WTC11 (cell line): ENCODE data around the gene FUZ. TPM values are rescaled to one million over a fixed set of nuclear protein-coding genes. Genes with fewer than 3 reads are reported as not detected.

ENCODE experiments used
- ATAC-seq: fragments of 200-7000 bp; cut with Tn5 transposase; 2 replicates; pipeline ENCODE4 v1.10.0; 2021; ENCODE audit warnings: mild to moderate bottlenecking, moderate library complexity
- CTCF ChIA-PET: fragments of 300-600 bp; sonication (Branson Sonifier 250); formaldehyde crosslinking; loops from one replicate; lab custom pipeline; 2021; ENCODE audit warnings: antibody characterized with exemption; lab: Charles Lee
- POLR2A ChIA-PET: fragments of 350-600 bp; sonication (Branson Sonifier 250); formaldehyde crosslinking; loops from one replicate; lab custom pipeline; 2021; ENCODE audit warnings: antibody characterized with exemption; lab: Charles Lee
- DNase-seq: peaks from one replicate; pipeline ENCODE4 v3.0.0; 2021; ENCODE audit warnings: low spot score
- H3K27ac Mint-ChIP-seq: 2 replicates; pipeline ENCODE4 v1.8.0; 2021; ENCODE audit warnings: mixed read lengths
- H3K27me3 Mint-ChIP-seq: 2 replicates; pipeline ENCODE4 v1.8.0; 2021; ENCODE audit warnings: low read depth, mild to moderate bottlenecking, moderate library complexity, mixed read lengths
- H3K36me3 Mint-ChIP-seq: 2 replicates; pipeline ENCODE4 v1.8.0; 2021; ENCODE audit warnings: mixed read lengths
- H3K4me1 Mint-ChIP-seq: 2 replicates; pipeline ENCODE4 v1.8.0; 2022; ENCODE audit warnings: mixed read lengths
- H3K4me3 Mint-ChIP-seq: 2 replicates; pipeline ENCODE4 v1.8.0; 2021; ENCODE audit warnings: mild to moderate bottlenecking, moderate library complexity, mixed read lengths
- H3K9me3 Mint-ChIP-seq: 2 replicates; pipeline ENCODE4 v1.8.0; 2021; ENCODE audit warnings: mixed read lengths
- ARID4B ChIP-seq: sonication (generic); formaldehyde crosslinking; IDR thresholded peaks from 2 replicates; pipeline ENCODE4 v1.8.0; 2023; ENCODE audit warnings: missing genetic modification reagents, mild to moderate bottlenecking, borderline replicate concordance
- ATF2 ChIP-seq: sonication (generic); formaldehyde crosslinking; IDR thresholded peaks from 2 replicates; pipeline ENCODE4 v1.8.1; 2022; ENCODE audit warnings: low read depth, missing genetic modification reagents, borderline replicate concordance
- ATF3 ChIP-seq: sonication (generic); formaldehyde crosslinking; conservative IDR thresholded peaks from 2 replicates; pipeline ENCODE4 v1.8.1; 2022; ENCODE audit warnings: mild to moderate bottlenecking, missing genetic modification reagents
- ERG ChIP-seq: fragments of 250-450 bp; sonication (Bioruptor Pico); IDR thresholded peaks from 2 replicates; pipeline ENCODE4 v1.8.0; 2021; ENCODE audit warnings: mild to moderate bottlenecking
- ETV6 ChIP-seq: sonication (generic); formaldehyde crosslinking; IDR thresholded peaks from 2 replicates; pipeline ENCODE4 v1.8.1; 2022; ENCODE audit warnings: mild to moderate bottlenecking, missing genetic modification reagents
- FOXP4 ChIP-seq: sonication (generic); formaldehyde crosslinking; IDR thresholded peaks from 2 replicates; pipeline ENCODE4 v1.8.0; 2022; ENCODE audit warnings: mild to moderate bottlenecking, missing genetic modification reagents
- GRHL2 ChIP-seq: fragments of 250-450 bp; sonication (Bioruptor Pico); IDR thresholded peaks from 2 replicates; pipeline ENCODE4 v1.8.0; 2022; ENCODE audit warnings: mild to moderate bottlenecking, moderate library complexity; ENCODE audit not compliant: insufficient replicate concordance, severe bottlenecking
- KAT7 ChIP-seq: sonication (generic); formaldehyde crosslinking; IDR thresholded peaks from 2 replicates; pipeline ENCODE4 v1.8.1; 2023; ENCODE audit warnings: missing genetic modification reagents, mild to moderate bottlenecking, borderline replicate concordance
- MXD4 ChIP-seq: fragments of 250-450 bp; sonication (Bioruptor Pico); IDR thresholded peaks from 2 replicates; pipeline ENCODE4 v1.8.0; 2021; ENCODE audit warnings: mild to moderate bottlenecking, moderate library complexity, borderline replicate concordance
- NFYB ChIP-seq: sonication (generic); formaldehyde crosslinking; conservative IDR thresholded peaks from 2 replicates; pipeline ENCODE4 v1.8.0; 2022; ENCODE audit warnings: low read depth, missing genetic modification reagents
- NR2C2 ChIP-seq: sonication (generic); formaldehyde crosslinking; IDR thresholded peaks from 2 replicates; pipeline ENCODE4 v1.8.0; 2022; ENCODE audit warnings: mild to moderate bottlenecking, missing genetic modification reagents
- PRRX2 ChIP-seq: fragments of 250-450 bp; sonication (Bioruptor Pico); IDR thresholded peaks from 2 replicates; pipeline ENCODE4 v1.8.0; 2021; ENCODE audit warnings: mild to moderate bottlenecking
- SMAD4 ChIP-seq: sonication (generic); formaldehyde crosslinking; IDR thresholded peaks from 2 replicates; pipeline ENCODE4 v1.8.0; 2022; ENCODE audit warnings: mild to moderate bottlenecking, missing genetic modification reagents
- TCF7 ChIP-seq: sonication (generic); formaldehyde crosslinking; IDR thresholded peaks from 2 replicates; pipeline ENCODE4 v1.8.0; 2022; ENCODE audit warnings: mild to moderate bottlenecking, low read depth, missing genetic modification reagents, moderate library complexity
- USF2 ChIP-seq: sonication (generic); formaldehyde crosslinking; IDR thresholded peaks from 2 replicates; pipeline ENCODE4 v1.8.1; 2023; ENCODE audit warnings: mild to moderate bottlenecking, missing genetic modification reagents, moderate library complexity
- ZNF121 ChIP-seq: sonication (generic); formaldehyde crosslinking; IDR thresholded peaks from 2 replicates; pipeline ENCODE4 v1.8.0; 2023; ENCODE audit warnings: missing genetic modification reagents
- ZNF317 ChIP-seq: sonication (generic); formaldehyde crosslinking; IDR thresholded peaks from 2 replicates; pipeline ENCODE4 v1.8.1; 2023; ENCODE audit warnings: low read depth, mild to moderate bottlenecking, moderate library complexity, missing genetic modification reagents, borderline replicate concordance
- ZNF396 ChIP-seq: fragments of 250-450 bp; sonication (Bioruptor Pico); IDR thresholded peaks from 2 replicates; pipeline ENCODE4 v1.8.0; 2021; ENCODE audit warnings: mild to moderate bottlenecking, moderate library complexity, borderline replicate concordance
- ZNF423 ChIP-seq: fragments of 250-450 bp; sonication (Bioruptor Pico); IDR thresholded peaks from 2 replicates; pipeline ENCODE4 v2.1.2; 2022; ENCODE audit warnings: mild to moderate bottlenecking, moderate library complexity
- ZNF671 ChIP-seq: fragments of 250-450 bp; sonication (Bioruptor Pico); IDR thresholded peaks from 2 replicates; pipeline ENCODE4 v1.8.0; 2021; ENCODE audit warnings: mild to moderate bottlenecking
- total RNA-seq: library from RNA; stranded (reverse); gene quantifications from 3 replicates; pipeline ENCODE4 v1.2.3, GENCODE V29; 2021

Gene FUZ
- total RNA-seq, 1 experiment from 2014 or later = 35.1 TPM

GRCh38 chr19:49786376-49786820 is 26.7 kb downstream of the FUZ start:
- H3K27ac Mint-ChIP-seq = peak overlapping the region; percentile 41; the same call in 1 of the 2 replicates
- H3K36me3 Mint-ChIP-seq = peaks cover 39% of the 10 kb centered on the region

GRCh38 chr19:49782515-49782914 is 30.6 kb downstream of the FUZ start:
- ChIA-PET CTCF (no interaction called here), POLR2A (no interaction called here)
- no peak overlapping the region for H3K4me3 Mint-ChIP-seq
- no peaks in the 10 kb centered on the region for H3K9me3 Mint-ChIP-seq
- H3K4me1 Mint-ChIP-seq = peaks cover 7% of the 10 kb centered on the region
- ATAC-seq (no peak), DNase-seq (no peak)
- peaks cover 24% of the 10 kb centered on the region for H3K36me3 Mint-ChIP-seq
- no peak for TF ChIP-seq TCF7
- TF ChIP-seq ZNF423 = no peak
- no peak for TF ChIP-seq NR2C2
- no peaks in the 10 kb centered on the region for H3K27me3 Mint-ChIP-seq
- H3K27ac Mint-ChIP-seq = no peak overlapping the region

More at GRCh38 chr19:49786376-49786820, 26.7 kb downstream of the FUZ start:
- no peak for ATAC-seq
- no peaks in the 10 kb centered on the region for H3K27me3 Mint-ChIP-seq
- POLR2A ChIA-PET = no interaction called here
- DNase-seq = no peak
- H3K9me3 Mint-ChIP-seq = no peaks in the 10 kb centered on the region
- CTCF ChIA-PET = interaction anchor here (0.7 kb wide), 1 partner anchor 19 kb away, joined by 3 read pairs; no protein-coding TSS in a partner anchor
- H3K4me1 Mint-ChIP-seq = no peaks in the 10 kb centered on the region
- TF ChIP-seq ZNF396 (CRISPR knock-in tag) (no peak), ATF3 (CRISPR knock-in tag) (no peak), ZNF671 (CRISPR knock-in tag) (no peak), GRHL2 (CRISPR knock-in tag) (no peak), ATF2 (no peak), ETV6 (CRISPR knock-in tag) (no peak), KAT7 (CRISPR knock-in tag) (no peak), ERG (no peak), ZNF317 (CRISPR knock-in tag) (no peak), PRRX2 (no peak)
- no peak overlapping the region for H3K4me3 Mint-ChIP-seq

GRCh38 chr19:49781394-49781793 is 31.7 kb downstream of the FUZ start:
- DNase-seq = no peak
- ChIA-PET CTCF (interaction anchor here (1.0 kb wide), 1 partner anchor 24 kb away, joined by 3 read pairs; no protein-coding TSS in a partner anchor), POLR2A (no interaction called here)
- peaks cover 7% of the 10 kb centered on the region for H3K4me1 Mint-ChIP-seq
- no peaks in the 10 kb centered on the region for H3K9me3 Mint-ChIP-seq
- ATAC-seq = no peak; the same call in 1 of the 2 replicates
- peak overlapping the region; percentile 43; the same call in 1 of the 2 replicates for H3K27ac Mint-ChIP-seq
- H3K27me3 Mint-ChIP-seq = no peaks in the 10 kb centered on the region
- TF ChIP-seq SMAD4 (no peak), MXD4 (CRISPR knock-in tag) (no peak)
- no peak overlapping the region for H3K4me3 Mint-ChIP-seq
- H3K36me3 Mint-ChIP-seq = peaks cover 20% of the 10 kb centered on the region

GRCh38 chr19:49780861-49781260 is 32.2 kb downstream of the FUZ start:
- Mint-ChIP-seq H3K4me1 (peaks cover 7% of the 10 kb centered on the region), H3K4me3 (no peak overlapping the region), H3K27ac (peak overlapping the region; percentile 43; the same call in 1 of the 2 replicates), H3K27me3 (no peaks in the 10 kb centered on the region), H3K36me3 (peaks cover 20% of the 10 kb centered on the region), H3K9me3 (no peaks in the 10 kb centered on the region)
- DNase-seq (no peak), ATAC-seq (peak; percentile 79)
- CTCF ChIA-PET = interaction anchor here (1.0 to 1.8 kb wide), 2 partner anchors 24 to 64 kb away, joined by 3 to 7 read pairs; no protein-coding TSS in a partner anchor
- POLR2A ChIA-PET = no interaction called here
- no peak for TF ChIP-seq USF2 (CRISPR knock-in tag)
- no peak for TF ChIP-seq FOXP4
- no peak for TF ChIP-seq ZNF121
- TF ChIP-seq ARID4B (CRISPR knock-in tag) = no peak
- TF ChIP-seq NFYB (CRISPR knock-in tag) = no peak
